ENCODE measurements around the gene DCUN1D3.

DCUN1D3 gene

GRCh38 chr16:20906341-20907255 lies 6.4 kb upstream of the DCUN1D3 start:
- no peak for DNase-seq (ENCODE audit: low spot score in 2 of 2)
- H3K4me1 Mint-ChIP-seq: peaks cover 24% of the 10 kb centered on the region
- H3K9me3 Mint-ChIP-seq: no peaks in the 10 kb centered on the region
- no peak for ATAC-seq (ENCODE audit: low read depth)
- H3K27me3 Mint-ChIP-seq: no peaks in the 10 kb centered on the region
- peaks cover 4% of the 10 kb centered on the region for H3K36me3 Mint-ChIP-seq
- no peak overlapping the region for H3K4me3 Mint-ChIP-seq
- no peak overlapping the region for H3K27ac Mint-ChIP-seq

GRCh38 chr16:20905576-20905975 lies 5.4 kb upstream of the DCUN1D3 start:
- H3K36me3 Mint-ChIP-seq: peaks cover 5% of the 10 kb centered on the region
- peaks cover 29% of the 10 kb centered on the region for H3K4me1 Mint-ChIP-seq
- no peak overlapping the region for H3K27ac Mint-ChIP-seq
- no peak overlapping the region for H3K4me3 Mint-ChIP-seq
- H3K9me3 Mint-ChIP-seq: no peaks in the 10 kb centered on the region
- DNase-seq (ENCODE audit: low spot score in 2 of 2) (no peak), ATAC-seq (ENCODE audit: low read depth) (no peak)
- no peaks in the 10 kb centered on the region for H3K27me3 Mint-ChIP-seq

GRCh38 chr16:20904507-20905081 lies 4.4 kb upstream of the DCUN1D3 start:
- peak; percentile 14 to 53 for DNase-seq (ENCODE audit: low spot score in 2 of 2)
- Mint-ChIP-seq H3K4me3 (peak overlapping the region; percentile 63), H3K27me3 (no peaks in the 10 kb centered on the region), H3K9me3 (no peaks in the 10 kb centered on the region), H3K4me1 (peaks cover 31% of the 10 kb centered on the region), H3K27ac (peak overlapping the region; percentile 88), H3K36me3 (peaks cover 5% of the 10 kb centered on the region)
- peak; percentile 48 for ATAC-seq (ENCODE audit: low read depth)

GRCh38 chr16:20903899-20904506 lies 3.8 kb upstream of the DCUN1D3 start:
- DNase-seq (ENCODE audit: low spot score in 2 of 2): peak in 1 of 2 donors; percentile 10

DNA sequence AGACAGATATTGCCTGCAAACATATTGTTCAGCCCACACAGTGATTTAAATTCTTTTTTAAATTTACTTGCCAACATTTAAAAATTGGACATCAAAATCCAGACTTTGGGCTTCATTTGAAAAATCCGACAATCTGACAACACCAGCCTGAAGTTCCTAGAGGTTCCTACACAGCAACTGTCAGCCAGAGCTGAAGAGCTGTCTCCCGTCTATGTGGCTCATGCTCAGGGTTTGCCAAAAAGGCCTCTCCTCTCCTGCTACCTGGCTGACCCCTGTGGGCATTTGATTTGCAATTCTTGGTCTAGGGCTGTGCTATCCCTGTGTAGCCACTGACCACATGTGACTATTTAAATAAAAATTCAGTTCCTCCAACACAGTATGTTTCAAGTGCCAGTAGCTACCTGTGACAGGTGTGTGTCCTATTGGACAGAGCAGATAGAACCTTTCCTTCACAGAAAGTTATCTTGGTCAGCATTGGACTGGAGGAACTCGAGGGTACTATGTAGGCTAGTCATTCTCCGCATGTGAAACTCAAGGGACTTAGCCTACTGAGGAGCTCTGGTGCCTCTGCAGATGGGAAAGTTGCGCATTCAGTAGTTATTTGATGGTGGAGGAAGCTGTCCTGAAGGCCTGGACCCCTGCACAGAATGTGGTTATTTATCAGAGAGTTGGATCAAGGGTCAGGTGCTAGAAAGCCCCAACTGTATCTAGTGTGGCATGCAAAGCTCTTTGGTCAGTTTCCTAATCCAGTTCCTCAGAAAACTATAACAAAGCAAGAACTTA lies 3.1 kb upstream of the DCUN1D3 start:
- DNase-seq (ENCODE audit: low spot score in 2 of 2): no peak
- Mint-ChIP-seq H3K27me3 (no peaks in the 10 kb centered on the region), H3K4me1 (peaks cover 40% of the 10 kb centered on the region), H3K4me3 (no peak overlapping the region), H3K27ac (peak overlapping the region; percentile 36), H3K9me3 (no peaks in the 10 kb centered on the region), H3K36me3 (peaks cover 5% of the 10 kb centered on the region)
- ATAC-seq (ENCODE audit: low read depth): no peak

More at GRCh38 chr16:20903899-20904506, 3.8 kb upstream of the DCUN1D3 start:
- no peaks in the 10 kb centered on the region for H3K9me3 Mint-ChIP-seq
- no peaks in the 10 kb centered on the region for H3K27me3 Mint-ChIP-seq
- H3K4me1 Mint-ChIP-seq: peaks cover 37% of the 10 kb centered on the region
- H3K36me3 Mint-ChIP-seq: peaks cover 5% of the 10 kb centered on the region
- no peak for ATAC-seq (ENCODE audit: low read depth)
- H3K4me3 Mint-ChIP-seq: no peak overlapping the region
- H3K27ac Mint-ChIP-seq: peak overlapping the region; percentile 88

- peak overlapping the region; percentile 93 for H3K4me3 Mint-ChIP-seq
- no peak for ATAC-seq (ENCODE audit: low read depth)
- H3K4me1 Mint-ChIP-seq: peaks cover 46% of the 10 kb centered on the region
- peaks cover 1% of the 10 kb centered on the region for H3K36me3 Mint-ChIP-seq
- no peak for DNase-seq (ENCODE audit: low spot score in 2 of 2)
- H3K9me3 Mint-ChIP-seq: no peaks in the 10 kb centered on the region
- H3K27me3 Mint-ChIP-seq: no peaks in the 10 kb centered on the region
- peak overlapping the region; percentile 97 for H3K27ac Mint-ChIP-seq
Observed at GRCh38 chr16:20902426-20902825, 2.3 kb upstream of the DCUN1D3 start.

DNA sequence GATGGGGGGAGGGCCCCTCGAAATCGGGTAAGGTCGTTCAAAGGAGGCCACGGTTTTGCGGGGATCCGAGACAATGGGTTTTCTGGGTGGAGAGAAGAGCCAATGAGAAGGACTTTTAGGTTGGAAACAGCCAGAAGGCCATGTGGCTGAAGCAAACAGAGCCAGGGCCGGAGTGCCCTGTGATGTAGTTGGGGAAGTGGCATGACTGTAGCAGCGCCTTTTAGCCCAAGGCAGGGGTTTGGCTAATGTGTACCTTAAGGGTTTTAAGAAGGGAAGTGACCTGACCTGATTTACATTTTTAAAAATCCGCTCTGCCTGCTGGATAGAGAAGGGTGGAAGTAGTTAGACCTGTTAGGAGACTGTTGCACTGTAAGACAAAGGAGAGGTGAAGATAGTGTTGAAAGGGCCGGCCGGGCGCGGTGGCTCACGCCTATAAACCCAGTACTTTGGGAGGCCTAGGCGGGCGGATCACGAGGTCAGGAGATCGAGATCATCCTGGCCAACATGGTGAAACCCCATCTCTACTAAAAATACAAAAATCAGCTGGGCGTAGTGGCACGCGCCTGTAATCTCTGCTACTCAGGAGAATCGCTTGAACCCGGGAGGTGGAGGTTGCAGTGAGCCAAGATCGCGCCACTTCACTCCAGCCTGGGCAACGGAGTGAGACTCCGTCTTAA lies 1.4 kb upstream of the DCUN1D3 start:
- ATAC-seq (ENCODE audit: low read depth): peak; percentile 58
- Mint-ChIP-seq H3K4me1 (peaks cover 46% of the 10 kb centered on the region), H3K27me3 (no peaks in the 10 kb centered on the region), H3K4me3 (peak overlapping the region; percentile 93), H3K27ac (peak overlapping the region; percentile 97), H3K9me3 (no peaks in the 10 kb centered on the region), H3K36me3 (peaks cover 1% of the 10 kb centered on the region)
- DNase-seq (ENCODE audit: low spot score in 2 of 2): peak; percentile 37 to 45

- Mint-ChIP-seq H3K4me3 (peak overlapping the region; percentile 93), H3K36me3 (peaks cover 1% of the 10 kb centered on the region), H3K9me3 (no peaks in the 10 kb centered on the region), H3K27me3 (no peaks in the 10 kb centered on the region), H3K27ac (peak overlapping the region; percentile 97), H3K4me1 (peaks cover 45% of the 10 kb centered on the region)
- ATAC-seq (ENCODE audit: low read depth) (peak; percentile 6), DNase-seq (ENCODE audit: low spot score in 2 of 2) (no peak)
Observed at GRCh38 chr16:20901068-20901435, 894 bp upstream of the DCUN1D3 start.

- Mint-ChIP-seq H3K9me3 (no peaks in the 10 kb centered on the region), H3K4me3 (peak overlapping the region; percentile 93), H3K36me3 (peaks cover 4% of the 10 kb centered on the region), H3K4me1 (peaks cover 43% of the 10 kb centered on the region), H3K27ac (peak overlapping the region; percentile 97), H3K27me3 (no peaks in the 10 kb centered on the region)
- no peak for ATAC-seq (ENCODE audit: low read depth)
- peak in 1 of 2 donors; percentile 40 for DNase-seq (ENCODE audit: low spot score in 2 of 2)
Observed at GRCh38 chr16:20899477-20900298, 470 bp downstream of the DCUN1D3 start.

- no peak for DNase-seq (ENCODE audit: low spot score in 2 of 2)
- H3K9me3 Mint-ChIP-seq: no peaks in the 10 kb centered on the region
- peaks cover 4% of the 10 kb centered on the region for H3K36me3 Mint-ChIP-seq
- peak overlapping the region; percentile 97 for H3K27ac Mint-ChIP-seq
- peaks cover 37% of the 10 kb centered on the region for H3K4me1 Mint-ChIP-seq
- H3K27me3 Mint-ChIP-seq: no peaks in the 10 kb centered on the region
- ATAC-seq (ENCODE audit: low read depth): no peak
- peak overlapping the region; percentile 93 for H3K4me3 Mint-ChIP-seq
Observed at GRCh38 chr16:20899071-20899470, 1.1 kb downstream of the DCUN1D3 start.

DNA sequence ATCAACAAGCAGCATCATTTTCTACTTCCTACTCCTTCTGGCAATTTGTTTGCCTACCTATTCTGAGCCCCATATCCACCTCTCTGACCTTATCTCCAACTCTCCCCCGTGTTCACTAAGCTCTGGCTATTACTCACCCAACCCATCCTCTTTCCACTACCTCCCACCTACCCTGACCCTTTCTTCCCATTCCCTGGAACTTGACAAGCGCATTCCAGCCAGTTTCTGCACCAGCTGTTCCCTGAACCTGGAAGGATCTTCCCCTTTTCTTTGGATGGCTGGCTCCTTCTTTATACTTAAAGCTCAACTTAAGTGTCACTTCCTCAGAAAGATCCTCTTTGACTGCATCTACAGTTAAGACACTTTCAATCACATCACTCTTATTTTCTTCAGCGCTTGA lies 2.2 kb downstream of the DCUN1D3 start:
- Mint-ChIP-seq H3K27ac (peak overlapping the region; percentile 3), H3K9me3 (no peaks in the 10 kb centered on the region), H3K4me1 (peaks cover 30% of the 10 kb centered on the region), H3K36me3 (peaks cover 4% of the 10 kb centered on the region), H3K27me3 (no peaks in the 10 kb centered on the region), H3K4me3 (no peak overlapping the region)
- ATAC-seq (ENCODE audit: low read depth) (no peak), DNase-seq (ENCODE audit: low spot score in 2 of 2) (no peak)

- Mint-ChIP-seq H3K9me3 (no peaks in the 10 kb centered on the region), H3K27ac (peak overlapping the region; percentile 3), H3K27me3 (no peaks in the 10 kb centered on the region), H3K4me3 (no peak overlapping the region), H3K4me1 (peaks cover 30% of the 10 kb centered on the region), H3K36me3 (peaks cover 4% of the 10 kb centered on the region)
- no peak for ATAC-seq (ENCODE audit: low read depth)
- DNase-seq (ENCODE audit: low spot score in 2 of 2): no peak
Observed at GRCh38 chr16:20897253-20897897, 2.8 kb downstream of the DCUN1D3 start.
